HG02840 (cell line): ENCODE data around the gene FAM229B.

Experiments used
- ATAC-seq: cut with Tn5 transposase; IDR thresholded peaks from one replicate; pipeline ENCODE4 v1.9.1; 2021; ENCODE audit warnings: mild to moderate bottlenecking, moderate library complexity, moderate number of reproducible peaks; ENCODE audit not compliant: unreplicated experiment, low FRiP score

The FAM229B gene

DNA sequence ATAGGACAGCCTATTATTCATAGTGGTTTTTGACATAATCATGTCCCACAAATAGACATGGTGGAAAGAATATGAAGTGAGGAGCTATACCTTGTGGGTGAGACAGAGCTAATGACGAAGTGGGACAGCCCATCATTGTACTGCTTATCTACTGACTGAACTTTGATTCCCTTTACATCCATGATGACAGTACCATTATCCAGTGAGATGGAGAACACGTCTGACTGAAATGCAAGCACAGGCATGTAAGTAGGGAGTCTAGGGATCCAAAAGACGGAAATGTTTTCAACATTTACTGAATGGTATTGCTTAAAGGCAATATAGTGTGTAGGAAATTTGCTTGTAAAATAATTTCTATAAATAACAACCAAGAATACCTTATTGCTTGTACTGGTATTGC is 43.5 kb downstream of the FAM229B start:
- ATAC-seq, result no peak

DNA sequence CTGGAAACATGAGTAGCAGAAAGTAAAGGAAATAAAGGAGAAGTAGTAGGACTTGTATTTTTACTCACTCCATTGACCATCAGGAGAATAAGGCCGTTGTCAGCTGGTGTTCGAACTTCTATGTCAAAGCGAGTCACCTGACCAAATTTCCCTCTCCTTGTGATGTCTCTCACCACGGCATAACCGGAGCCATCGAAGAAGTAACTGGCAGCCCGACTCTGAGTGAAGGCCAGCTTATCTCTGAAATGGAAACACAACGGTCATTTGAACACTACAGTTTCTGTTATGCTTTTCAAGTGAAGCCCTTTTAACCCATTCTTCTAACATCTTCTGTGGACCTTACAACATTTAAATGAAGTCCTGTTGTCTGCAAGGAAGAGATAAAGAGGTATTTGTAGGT is 51.7 kb downstream of the FAM229B start:
- no peak for ATAC-seq

DNA sequence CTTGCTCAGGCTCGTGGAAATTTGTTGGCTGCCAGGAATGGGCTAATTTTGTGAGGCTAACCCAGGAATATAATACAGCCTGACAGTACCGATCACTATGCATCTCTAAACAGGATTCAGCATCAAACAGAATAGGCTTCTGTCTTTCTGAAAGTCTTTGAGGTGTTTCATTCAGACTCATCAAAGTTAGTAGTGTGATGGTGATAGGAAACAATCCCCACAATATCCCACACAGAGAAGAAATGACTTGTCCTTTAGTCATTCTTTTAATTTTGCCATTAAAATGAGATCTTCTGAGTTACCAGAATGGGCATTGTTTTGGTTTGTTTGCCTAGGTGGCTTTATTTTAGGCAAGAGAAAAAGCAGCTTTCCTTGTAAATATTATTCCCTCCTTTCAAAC is 54.3 kb downstream of the FAM229B start:
- ATAC-seq, result no peak

DNA sequence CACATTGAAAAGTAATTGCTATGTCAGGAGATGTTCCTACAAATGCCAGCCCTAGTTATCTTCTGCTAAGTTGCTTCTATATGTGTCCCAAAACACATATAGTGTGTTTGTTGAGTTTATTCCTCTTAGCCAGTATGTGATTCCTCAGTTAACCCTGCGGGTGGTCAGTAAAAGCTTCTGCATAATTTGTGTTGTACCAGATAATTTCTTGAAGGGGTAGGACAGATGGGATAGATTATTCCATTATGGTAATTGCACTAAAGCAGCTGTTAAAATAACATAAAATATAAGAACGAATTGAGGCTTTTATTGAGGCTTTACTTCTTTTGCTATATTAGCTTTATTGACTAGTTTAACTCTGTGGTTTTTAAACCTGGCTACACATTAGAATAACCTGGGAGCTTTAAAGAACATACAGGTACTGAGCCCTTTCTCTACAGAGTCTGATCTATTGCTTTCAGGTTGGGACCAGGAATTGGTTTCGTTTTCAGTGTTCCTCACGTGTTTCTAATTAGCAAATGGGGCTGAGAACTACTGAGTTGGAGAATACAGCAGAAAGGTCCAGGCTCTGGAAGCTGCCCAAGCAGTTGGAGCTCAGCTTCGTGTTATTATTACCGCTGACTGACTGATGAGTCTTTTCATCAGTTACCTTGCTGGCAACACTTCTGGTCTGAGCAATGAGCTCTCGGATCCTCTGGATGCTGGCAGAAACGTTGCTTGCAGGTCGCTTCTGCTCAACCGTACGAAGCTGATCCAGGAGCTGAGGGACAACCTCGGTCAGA is 56.9 kb downstream of the FAM229B start:
- no peak for ATAC-seq

DNA sequence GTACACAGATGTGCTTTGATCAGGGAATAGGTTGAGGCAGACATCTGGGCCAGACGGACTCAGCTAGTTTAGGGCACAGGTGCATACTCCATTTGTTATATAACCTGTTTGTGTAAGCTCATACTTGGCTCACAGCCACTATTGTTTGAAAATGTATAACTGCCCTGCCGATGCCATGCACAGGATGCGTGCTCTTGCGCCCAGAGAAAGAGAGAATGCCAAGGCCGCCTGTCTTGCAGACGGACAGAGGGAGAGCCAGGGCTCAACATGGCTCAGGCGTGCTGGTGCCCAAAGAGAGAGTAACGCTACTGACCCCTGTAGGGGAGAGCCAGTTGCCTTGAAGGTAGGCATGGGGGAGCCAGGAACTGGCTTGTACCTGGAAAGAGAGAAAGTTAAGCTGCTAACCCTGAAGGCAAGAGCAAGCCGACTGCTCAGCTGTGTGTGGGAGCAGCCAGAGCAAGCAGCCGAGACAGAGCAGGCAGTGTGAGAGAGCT is 57.7 kb downstream of the FAM229B start:
- ATAC-seq, result no peak

DNA sequence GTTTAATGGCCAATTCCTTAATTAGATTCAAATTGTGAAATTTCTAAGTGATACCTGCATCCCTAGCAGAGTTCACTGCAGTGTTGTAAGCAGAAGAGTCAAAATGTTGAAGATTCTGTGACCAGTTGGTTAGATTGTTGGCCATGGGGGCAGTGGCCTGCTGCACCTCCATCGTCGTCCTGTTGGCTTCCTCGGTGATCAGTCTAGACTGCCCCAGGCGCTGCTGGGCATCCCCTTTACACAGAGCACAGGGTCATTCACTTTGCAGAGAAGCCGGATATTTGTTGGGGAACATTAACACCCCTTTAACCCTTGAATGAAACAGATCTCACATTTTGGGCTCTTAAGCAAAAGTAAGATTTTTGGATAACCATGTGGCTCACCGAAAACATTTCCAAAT is 60.7 kb downstream of the FAM229B start:
- ATAC-seq, result no peak

DNA sequence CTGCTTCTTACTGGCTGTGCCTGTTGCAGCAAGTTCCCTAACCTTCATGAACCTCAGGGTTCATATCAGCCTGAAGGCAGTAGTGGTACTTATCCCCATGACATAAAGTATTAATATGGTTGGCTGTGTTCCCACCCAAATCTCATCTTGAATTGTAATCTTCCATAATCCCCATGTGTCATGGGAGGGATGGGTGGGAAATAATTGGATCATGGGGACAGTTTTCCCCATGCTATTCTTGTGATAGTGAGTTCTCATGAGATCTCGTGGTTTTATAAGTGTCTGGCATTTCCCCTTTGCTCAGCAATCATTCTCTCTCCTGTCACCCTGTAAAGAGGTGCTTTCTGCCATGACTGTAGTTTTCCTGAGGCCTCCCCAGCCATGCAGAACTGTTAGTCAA is 61.8 kb downstream of the FAM229B start:
- no peak for ATAC-seq

DNA sequence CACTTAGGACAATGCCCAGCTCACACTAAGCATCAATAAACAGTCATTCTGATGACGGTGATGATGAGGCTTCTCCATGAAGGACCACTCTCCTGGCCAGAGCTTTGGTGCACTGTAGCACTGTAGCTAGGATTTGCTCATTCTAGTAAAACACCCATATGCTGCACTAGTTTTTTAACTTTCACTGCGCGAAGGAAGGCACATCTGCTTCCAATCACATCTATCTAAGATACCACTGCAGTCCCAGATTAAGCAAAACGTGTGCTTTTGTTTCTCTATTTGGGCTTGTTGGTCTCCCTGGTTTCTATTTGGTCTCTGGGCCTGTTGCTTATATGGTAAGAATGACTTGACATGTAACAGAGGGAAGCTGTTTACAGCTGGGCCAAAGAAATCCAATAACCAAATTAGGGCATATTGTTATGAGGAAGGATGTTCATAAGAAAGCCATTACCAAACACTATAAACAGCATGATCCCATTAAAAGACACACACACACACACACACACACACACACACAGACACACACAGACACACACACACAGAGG is 62.4 kb downstream of the FAM229B start:
- no peak for ATAC-seq

DNA sequence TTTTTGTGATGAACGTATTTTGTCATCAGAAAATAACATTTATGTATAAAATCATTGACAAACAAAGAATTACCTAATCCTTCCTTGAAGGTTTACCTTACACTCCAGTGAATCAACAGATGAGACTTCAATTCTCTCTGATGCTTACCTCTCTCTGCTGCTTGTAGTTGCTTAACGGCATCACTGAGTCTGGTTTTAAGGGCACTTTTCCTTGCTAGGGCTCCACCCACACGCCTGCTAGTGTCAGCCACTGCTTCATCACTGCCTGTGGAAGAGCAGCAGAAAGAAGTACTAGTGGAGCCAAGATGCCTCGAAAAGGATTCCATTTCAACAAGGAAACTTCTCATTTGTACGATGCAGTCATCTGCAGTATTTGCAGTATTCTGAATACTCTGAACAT is 63.0 kb downstream of the FAM229B start:
- no peak for ATAC-seq
